GM18951 (cell line): Measurements from ENCODE around the gene BCL2L15.

Experiments used
- POLR2A ChIP-seq: IDR thresholded peaks from 4 replicates; pipeline ENCODE4 v1.6.1; 2011; ENCODE audit warnings: mild to moderate bottlenecking; ENCODE audit not compliant: insufficient read length, insufficient read depth; ENCODE audit errors: extremely low read depth
- in situ Hi-C: fragments of 300-500 bp; cut with MboI; formaldehyde crosslinking; loops from one replicate; pipeline ENCODE4 v1.12.0; 2022; ENCODE audit warnings: low sequenced_read_pairs, mixed read lengths, inconsistent platforms; ENCODE audit not compliant: unreplicated experiment

Gene BCL2L15

DNA sequence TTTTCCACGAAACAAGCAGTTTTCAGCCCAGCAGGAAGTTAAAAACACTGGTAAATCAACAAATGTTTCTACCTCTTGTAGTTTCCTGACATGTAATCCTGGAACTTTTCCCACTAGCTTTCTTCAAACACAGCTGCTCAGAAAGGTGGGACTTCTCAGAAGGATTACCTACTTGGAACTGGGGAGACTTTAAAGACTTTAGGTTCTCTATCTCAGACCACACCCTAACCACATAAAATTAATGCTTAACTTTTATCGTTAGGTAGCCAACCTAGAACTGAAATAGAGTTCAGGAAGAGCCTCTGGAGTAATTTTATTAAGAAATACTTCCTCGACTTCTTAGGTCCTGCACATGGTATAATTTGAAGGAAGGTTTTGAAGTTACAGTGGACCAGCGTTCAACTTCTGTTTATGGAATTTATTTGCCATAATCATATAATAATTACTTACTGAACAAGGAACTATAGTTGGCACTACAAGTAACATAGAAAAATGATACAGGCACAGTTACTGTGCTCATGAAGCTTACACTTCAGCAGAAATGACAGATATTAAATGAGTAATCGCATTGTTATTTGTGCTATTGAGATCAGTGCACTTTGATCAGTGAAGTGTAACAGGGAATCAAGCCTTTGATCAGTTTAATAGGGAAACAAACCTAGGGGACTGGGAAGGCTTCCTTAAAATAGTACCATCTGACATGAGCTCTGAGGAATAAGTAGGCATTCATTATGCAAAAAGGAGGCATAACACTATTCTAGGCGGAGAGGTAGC lies at the start of gene BCL2L15:
TSS of gene BCL2L15 (minus strand) at position 180 of the 774 bp plus-strand sequence. CDS start 206 bp downstream, outside the sequence.
- in situ Hi-C loops: no loop called here

DNA sequence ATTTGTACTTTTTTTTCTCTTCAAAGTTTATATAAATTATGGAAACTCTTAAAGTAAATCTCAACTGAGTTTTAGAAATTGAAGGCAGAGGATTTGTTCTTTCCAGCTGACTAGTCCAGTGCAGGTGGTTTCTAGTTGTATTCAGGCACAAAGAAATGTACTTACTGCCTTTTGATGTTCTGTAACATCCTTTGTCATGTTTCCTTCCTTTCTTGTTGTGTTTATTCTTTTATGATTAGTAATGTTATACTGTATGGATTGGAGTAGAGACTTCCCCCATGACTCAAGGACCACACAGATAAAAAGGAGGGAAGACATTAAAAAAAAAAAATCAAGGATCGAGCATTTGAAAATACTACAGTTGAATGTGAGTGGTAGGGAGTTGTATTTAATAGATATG lies 49.8 kb upstream of the BCL2L15 start:
- in situ Hi-C loops: no loop called here
- TF ChIP-seq POLR2A: no peak

More for the DNA sequence above, at the start of gene BCL2L15:
- TF ChIP-seq POLR2A: no peak

DNA sequence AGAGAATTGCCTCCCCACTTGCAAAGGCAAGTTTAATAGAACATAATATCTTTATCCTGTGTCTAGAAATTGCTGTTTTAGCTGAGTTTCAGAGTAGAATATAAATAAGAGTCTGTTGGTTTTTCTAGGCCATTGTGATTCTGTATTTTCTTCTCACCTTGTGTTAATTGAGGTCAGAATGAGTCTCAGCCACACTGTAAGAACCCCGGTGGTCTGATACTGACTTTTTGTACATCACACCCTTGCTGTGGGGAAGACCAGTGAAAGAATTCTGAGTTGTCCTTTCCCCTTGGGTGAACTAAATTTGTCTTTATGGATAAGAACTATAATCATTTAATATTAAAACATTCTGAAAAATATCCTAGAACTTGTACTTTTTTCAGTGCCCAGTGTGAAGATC lies 48.6 kb upstream of the BCL2L15 start:
- in situ Hi-C loops: no loop called here
- no peak for TF ChIP-seq POLR2A

DNA sequence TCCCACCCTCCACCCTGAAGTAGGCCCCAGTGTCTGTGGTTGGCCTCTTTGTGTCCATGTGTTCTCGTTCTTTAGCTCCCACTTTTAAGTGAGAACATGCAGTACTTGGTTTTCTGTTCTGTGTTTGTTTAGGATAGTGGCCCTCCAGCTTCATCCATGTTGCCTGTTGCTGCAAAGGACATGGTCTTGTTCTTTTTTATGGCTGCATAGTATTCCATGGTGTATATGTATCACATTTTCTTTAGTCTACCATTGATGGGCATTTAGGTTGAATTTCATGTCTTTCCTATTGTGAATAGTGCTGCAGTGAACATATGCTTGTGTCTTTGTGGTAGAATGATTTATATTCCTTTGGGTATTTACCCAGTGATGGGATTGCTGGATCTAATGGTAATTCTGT lies 47.8 kb upstream of the BCL2L15 start:
- TF ChIP-seq POLR2A: no peak
- in situ Hi-C loops: no loop called here

DNA sequence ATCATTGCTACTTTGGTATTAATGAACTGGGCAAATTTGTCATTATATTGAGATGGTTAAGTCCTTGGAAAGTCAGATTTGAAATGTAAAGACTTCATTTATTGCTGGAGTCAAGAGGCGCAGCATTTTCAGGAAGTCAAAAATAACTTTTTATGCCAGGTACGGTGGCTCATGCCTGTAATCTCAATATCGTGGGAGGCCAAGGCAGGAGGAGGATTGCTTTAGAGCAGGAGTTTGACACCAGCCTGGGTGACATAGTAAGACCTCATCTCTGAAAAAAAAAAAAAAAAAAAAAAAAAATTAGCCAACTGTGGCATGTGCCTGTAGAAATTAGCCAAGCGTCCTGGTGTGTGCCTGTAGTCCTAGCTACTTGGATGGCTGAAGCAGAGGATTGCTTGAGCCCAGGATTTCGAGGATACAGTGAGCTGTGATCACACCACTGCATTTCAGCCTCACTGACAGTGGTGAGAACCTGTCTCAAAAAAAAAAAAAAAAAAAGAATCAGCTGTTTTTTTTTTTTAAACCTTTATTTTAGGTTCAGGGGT lies 47.2 kb upstream of the BCL2L15 start:
- TF ChIP-seq POLR2A: no peak
- in situ Hi-C loops: no loop called here

DNA sequence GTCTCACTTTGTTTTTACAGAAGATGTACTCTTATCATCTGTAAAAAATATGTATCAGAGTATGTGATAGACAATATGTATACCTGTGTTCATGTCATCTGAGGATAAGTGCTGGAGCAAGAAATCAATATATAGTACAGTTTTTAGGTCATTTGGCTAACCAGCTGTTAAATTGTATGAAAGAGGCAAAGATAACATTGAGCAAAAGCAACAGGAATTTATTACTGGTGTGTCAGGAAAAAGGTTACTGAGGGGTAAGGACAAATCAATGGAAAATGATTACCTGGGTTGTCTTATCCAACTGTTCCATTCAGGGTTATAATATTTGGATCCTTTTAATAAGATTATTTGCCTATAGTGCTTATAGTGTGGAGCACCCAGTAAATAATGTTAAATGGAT lies 46.6 kb upstream of the BCL2L15 start:
- no peak for TF ChIP-seq POLR2A
- in situ Hi-C loops: no loop called here

DNA sequence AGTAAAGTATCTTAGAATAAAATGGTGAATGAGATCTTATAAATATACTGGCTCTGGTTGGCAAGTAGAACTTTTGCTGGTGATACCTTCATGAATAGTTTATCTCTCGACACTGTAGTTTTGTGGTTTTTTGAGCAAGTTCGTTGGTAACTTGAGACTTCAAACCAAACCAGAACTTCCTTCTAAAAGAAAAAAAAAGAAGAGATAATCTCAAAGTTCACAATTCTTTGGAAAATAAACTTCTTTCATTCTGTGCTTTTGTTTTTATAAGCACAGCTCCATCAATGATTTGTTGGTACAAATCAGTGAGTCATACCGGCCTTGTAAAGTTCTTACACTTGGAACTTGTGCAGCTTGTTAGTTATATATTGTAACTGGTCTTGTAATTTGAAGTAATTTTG lies 44.1 kb upstream of the BCL2L15 start:
- in situ Hi-C loops: no loop called here
- no peak for TF ChIP-seq POLR2A

DNA sequence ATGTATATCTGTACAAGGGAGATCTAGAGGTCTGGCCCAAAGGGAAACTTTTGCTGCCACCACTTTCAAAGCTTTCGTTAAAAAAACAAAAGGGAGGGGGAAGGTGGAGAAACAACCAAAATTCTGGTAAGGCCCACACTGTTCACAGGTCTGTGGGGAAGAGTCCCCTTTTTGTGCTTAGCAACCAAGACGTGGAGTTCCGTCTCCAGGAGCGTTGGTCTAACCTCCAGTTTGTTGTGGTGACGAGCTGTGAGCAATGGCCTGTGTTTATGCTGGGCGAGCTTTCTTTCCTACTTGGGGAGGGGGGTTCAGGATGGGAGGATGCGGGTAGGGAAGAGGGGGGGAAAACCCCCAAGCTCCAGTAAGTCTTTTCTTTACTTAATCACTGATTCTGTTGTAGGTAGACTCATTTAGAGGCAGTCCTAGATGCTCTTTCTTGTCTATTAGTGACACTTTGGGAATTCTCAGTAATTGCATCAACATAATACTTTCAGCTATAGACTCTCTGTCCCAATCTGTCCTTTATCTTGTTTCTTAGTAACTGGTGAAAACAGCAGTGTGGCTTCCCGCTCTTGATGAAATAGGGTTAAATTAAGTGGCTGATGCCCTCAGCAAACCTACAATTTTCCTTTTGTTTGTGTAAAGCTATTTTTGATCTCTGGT lies 43.2 kb upstream of the BCL2L15 start:
- in situ Hi-C loops: no loop called here
- TF ChIP-seq POLR2A: no peak

DNA sequence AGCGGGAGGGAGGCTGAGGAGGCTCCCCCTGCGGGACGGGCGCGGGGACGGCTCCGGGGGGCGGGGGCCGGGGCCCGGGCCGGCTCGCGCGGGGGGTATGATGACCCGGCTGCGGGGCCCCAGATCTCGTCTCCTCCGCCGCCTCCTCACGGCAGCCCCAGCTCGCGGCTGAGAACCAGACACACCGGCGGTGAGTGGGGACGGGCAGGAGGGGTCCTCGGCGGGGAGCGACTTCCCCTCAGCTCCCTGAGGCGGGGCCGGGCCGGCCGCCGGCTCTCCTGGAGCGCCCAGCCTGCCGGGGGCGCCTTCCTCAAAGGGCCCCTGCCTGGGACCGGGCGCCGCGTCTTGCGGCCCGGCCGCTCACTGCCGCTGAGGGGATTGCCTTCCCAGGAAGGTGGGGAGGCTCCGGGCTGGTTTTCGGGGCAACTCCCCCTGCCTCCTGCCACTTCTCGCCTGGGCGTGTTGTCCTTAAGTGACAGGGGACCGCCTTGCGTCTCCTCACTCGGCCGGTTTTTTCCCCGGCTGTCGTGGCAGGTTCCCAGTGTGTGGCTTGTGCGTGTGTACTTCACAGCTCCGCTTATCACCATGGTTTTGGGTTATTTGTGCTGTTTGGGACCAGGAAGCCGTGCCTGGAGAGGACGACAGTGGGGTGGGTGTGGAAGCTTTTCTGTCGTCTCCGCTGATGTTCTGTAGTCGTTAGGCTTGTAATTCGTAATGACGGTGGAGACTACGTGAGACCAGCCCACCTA lies 42.5 kb upstream of the BCL2L15 start:
- in situ Hi-C loops: no loop called here
- TF ChIP-seq POLR2A: no peak

DNA sequence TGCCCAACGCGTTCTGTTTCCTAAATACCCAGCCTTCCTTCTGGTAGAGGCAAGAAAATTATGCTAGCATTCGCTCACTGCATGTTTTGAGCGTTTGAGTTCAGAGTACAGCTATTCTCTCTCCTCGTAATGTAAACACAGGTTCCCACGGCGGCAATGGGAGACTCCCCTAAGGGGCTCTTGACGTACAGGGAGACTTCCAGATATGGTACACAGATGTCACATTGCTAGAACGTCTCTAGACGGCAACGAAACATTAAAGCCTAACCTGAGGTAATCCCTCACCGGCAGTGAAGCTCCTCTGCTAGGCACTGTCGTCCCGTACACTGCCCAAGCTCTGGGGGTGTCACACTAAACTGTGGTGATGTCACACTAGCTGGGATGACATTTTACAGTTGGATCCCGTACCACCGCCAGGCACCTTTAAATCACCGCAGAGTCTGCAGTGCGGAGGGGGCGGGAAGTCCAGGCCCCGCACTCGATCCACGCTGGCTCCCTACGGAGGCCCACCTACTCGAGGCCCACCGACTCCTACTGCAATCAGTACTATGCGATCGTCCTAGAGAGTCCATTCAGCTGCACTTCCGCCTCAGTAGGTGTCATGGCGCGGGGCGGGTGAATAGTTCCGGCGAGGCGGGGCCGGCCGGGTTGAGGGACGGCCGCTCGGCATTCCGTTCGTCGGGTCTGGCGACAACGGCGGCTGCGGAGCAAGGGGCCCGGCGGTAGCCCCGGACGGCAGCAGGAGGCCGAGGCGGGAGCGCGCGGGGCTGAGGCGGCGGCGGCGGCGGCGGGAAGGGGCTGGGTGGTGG lies 41.8 kb upstream of the BCL2L15 start, which contains the start of gene HIPK1:
TSS of gene HIPK1 (plus strand) at position 384 of the 809 bp plus-strand sequence.
- in situ Hi-C loops: no loop called here
- TF ChIP-seq POLR2A: peak; percentile 84

DNA sequence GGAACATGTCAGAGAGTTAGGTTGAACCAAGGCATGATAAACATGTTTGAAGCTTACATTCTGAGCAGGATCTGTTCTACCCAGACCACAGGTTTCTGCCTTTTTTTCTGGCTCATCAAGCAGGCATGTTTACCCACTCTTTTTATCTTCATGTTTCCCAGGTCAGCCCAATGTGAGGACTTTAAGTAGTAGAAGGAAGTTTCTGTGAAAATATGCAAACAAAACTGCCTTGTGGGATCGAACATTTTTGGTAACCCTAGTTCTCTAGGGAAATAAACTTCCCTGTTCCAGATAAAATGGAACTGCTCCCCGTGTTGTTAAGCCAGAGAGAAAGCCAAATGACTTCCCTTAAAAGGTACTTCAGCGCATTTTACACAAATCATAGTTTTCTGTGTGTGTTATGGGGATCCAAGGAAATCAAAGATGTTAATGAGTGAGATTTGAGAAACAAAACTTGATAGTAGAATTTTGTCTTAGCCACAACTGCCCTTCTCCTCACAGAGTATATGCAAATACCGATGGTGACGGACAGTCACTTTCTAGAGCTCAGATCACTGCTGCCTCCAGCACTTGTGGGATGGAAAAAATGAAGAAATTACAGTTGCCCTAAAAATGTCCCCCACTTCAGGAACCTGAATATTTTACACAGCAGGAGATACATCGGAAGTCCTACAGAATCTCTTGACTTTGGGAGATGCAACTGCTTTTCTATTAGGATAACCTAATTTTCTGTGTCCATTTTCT lies 41.0 kb upstream of the BCL2L15 start:
- in situ Hi-C loops: no loop called here
- no peak for TF ChIP-seq POLR2A

DNA sequence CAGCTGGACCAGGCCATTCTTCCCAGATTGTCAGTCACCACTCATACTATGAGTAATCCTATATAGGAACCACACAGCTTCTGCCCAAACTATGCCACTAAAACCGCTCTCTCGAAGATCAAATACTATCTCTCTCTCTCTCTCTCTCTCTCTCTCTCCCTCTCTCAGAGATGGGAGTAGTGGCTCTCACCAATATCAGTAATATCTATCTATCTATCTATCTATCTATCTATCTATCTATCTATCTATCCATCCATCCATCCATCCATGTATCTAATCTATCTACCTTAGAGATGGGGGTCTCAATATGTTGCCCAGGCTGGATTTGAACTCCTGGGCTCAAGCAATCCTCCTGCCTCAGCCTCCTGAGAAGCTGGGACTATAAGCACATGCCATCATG lies 37.1 kb upstream of the BCL2L15 start:
- no peak for TF ChIP-seq POLR2A
- in situ Hi-C loops: no loop called here
